ENCODE measurements around the gene SLC18A2. TPM values are rescaled to one million over a fixed set of nuclear protein-coding genes. Genes with fewer than 3 reads are reported as not detected.

SLC18A2 gene
- total RNA-seq, result under 0.01 TPM

GRCh38 chr10:117240621-117241529 lies at the start of gene SLC18A2:
Gene SLC18A2, plus strand, starts transcription at chr10:117241114. Its CDS starts 580 bp downstream, at chr10:117241694.
- FAIRE-seq, result no peak
- no peak for DNase-seq (ENCODE audit: low spot score in 2 of 2)

- no peak for FAIRE-seq
- no peak for DNase-seq (ENCODE audit: low spot score in 2 of 2)
Measured at GRCh38 chr10:117197189-117197588, 43.7 kb upstream of the SLC18A2 start, which contains the start of gene KCNK18. Gene KCNK18, plus strand, starts transcription at chr10:117197489. Its CDS starts 0 bp downstream, at chr10:117197489.

GRCh38 chr10:117198088-117198487 lies 42.8 kb upstream of the SLC18A2 start:
- DNase-seq (ENCODE audit: low spot score in 2 of 2), result no peak
- no peak for FAIRE-seq

GRCh38 chr10:117201826-117202225 lies 39.1 kb upstream of the SLC18A2 start:
- no peak for FAIRE-seq
- DNase-seq (ENCODE audit: low spot score in 2 of 2), result no peak

- DNase-seq (ENCODE audit: low spot score in 2 of 2), result no peak
- FAIRE-seq, result no peak
Measured at GRCh38 chr10:117204316-117204715, 36.6 kb upstream of the SLC18A2 start.

GRCh38 chr10:117212176-117212575 lies 28.7 kb upstream of the SLC18A2 start:
- no peak for DNase-seq (ENCODE audit: low spot score in 2 of 2)

GRCh38 chr10:117214401-117214800 lies 26.5 kb upstream of the SLC18A2 start:
- no peak for DNase-seq (ENCODE audit: low spot score in 2 of 2)
- FAIRE-seq, result no peak

More at GRCh38 chr10:117212176-117212575, 28.7 kb upstream of the SLC18A2 start:
- FAIRE-seq, result no peak

GRCh38 chr10:117215079-117215478 lies 25.8 kb upstream of the SLC18A2 start:
- no peak for FAIRE-seq
- no peak for DNase-seq (ENCODE audit: low spot score in 2 of 2)

GRCh38 chr10:117216028-117216427 lies 24.9 kb upstream of the SLC18A2 start:
- DNase-seq (ENCODE audit: low spot score in 2 of 2) (no peak), FAIRE-seq (no peak)

GRCh38 chr10:117216611-117217195 lies 24.2 kb upstream of the SLC18A2 start:
- FAIRE-seq (no peak), DNase-seq (ENCODE audit: low spot score in 2 of 2) (peak; percentile 77 to 89)

GRCh38 chr10:117217196-117217761 lies 23.6 kb upstream of the SLC18A2 start:
- DNase-seq (ENCODE audit: low spot score in 2 of 2), result no peak
- FAIRE-seq, result no peak

GRCh38 chr10:117218654-117219053 lies 22.3 kb upstream of the SLC18A2 start:
- FAIRE-seq (no peak), DNase-seq (ENCODE audit: low spot score in 2 of 2) (no peak)

- DNase-seq (ENCODE audit: low spot score in 2 of 2) (no peak), FAIRE-seq (no peak)
Measured at GRCh38 chr10:117221156-117221711, 19.7 kb upstream of the SLC18A2 start.

GRCh38 chr10:117222552-117222951 lies 18.4 kb upstream of the SLC18A2 start:
- FAIRE-seq, result no peak
- no peak for DNase-seq (ENCODE audit: low spot score in 2 of 2)

GRCh38 chr10:117222976-117223692 lies 17.8 kb upstream of the SLC18A2 start:
- DNase-seq (ENCODE audit: low spot score in 2 of 2), result no peak
- FAIRE-seq, result no peak

GRCh38 chr10:117223693-117224430 lies 17.1 kb upstream of the SLC18A2 start:
- DNase-seq (ENCODE audit: low spot score in 2 of 2), result no peak
- FAIRE-seq, result no peak

- DNase-seq (ENCODE audit: low spot score in 2 of 2) (no peak), FAIRE-seq (no peak)
Measured at GRCh38 chr10:117224881-117225280, 16.0 kb upstream of the SLC18A2 start.

GRCh38 chr10:117226813-117227451 lies 14.0 kb upstream of the SLC18A2 start:
- FAIRE-seq (no peak), DNase-seq (ENCODE audit: low spot score in 2 of 2) (no peak)

GRCh38 chr10:117228210-117228609 lies 12.7 kb upstream of the SLC18A2 start:
- DNase-seq (ENCODE audit: low spot score in 2 of 2) (no peak), FAIRE-seq (no peak)
